H1 (cell line): ENCODE data around the gene SLC1A1. TPM values are rescaled to one million over a fixed set of nuclear protein-coding genes. Genes with fewer than 3 reads are reported as not detected.

Source experiments
- CTCF ChIA-PET: fragments of 300-600 bp; sonication (Branson Sonifier 250); formaldehyde crosslinking; loops from one replicate; lab custom pipeline; 2021; ENCODE audit not compliant: partially characterized antibody; lab: Charles Lee
- POLR2A ChIA-PET: fragments of 300-600 bp; sonication (Branson Sonifier 250); formaldehyde crosslinking; loops from one replicate; lab custom pipeline; 2021; ENCODE audit warnings: inconsistent platforms; ENCODE audit not compliant: partially characterized antibody; lab: Charles Lee
- DNase-seq, 2 experiments: peaks; one replicate each; pipeline versions ENCODE4 v3.0.0 to v3.0.0-alpha.2; 2010 to 2022; ENCODE audit warnings: low spot score in 2 of 2, low read depth in 1 of 2, mixed read lengths in 1 of 2
- FAIRE-seq: peaks from 2 replicates; lab custom pipeline; 2011; peaks lifted over from hg19 to GRCh38; lab: Jason Lieb, UNC
- H2AFZ ChIP-seq: 2 replicates; pipeline ENCODE4 v1.8.1; 2012; ENCODE audit warnings: low read length, inconsistent platforms
- H2AK5ac ChIP-seq: 2 replicates; pipeline ENCODE4 v1.6.1; 2013; ENCODE audit warnings: low read depth, low read length
- H2BK120ac ChIP-seq: replicated peaks from 2 replicates; pipeline ENCODE3; 2013; ENCODE audit warnings: low read depth, low read length, inconsistent platforms
- H2BK12ac ChIP-seq: 2 replicates; pipeline ENCODE4 v1.6.1; 2013; ENCODE audit warnings: low read depth, low read length
- H2BK15ac ChIP-seq: 2 replicates; pipeline ENCODE4 v1.6.1; 2013; ENCODE audit warnings: low read length
- H2BK20ac ChIP-seq: 2 replicates; pipeline ENCODE4 v1.6.1; 2013; ENCODE audit warnings: low read length
- H2BK5ac ChIP-seq: 2 replicates; pipeline ENCODE4 v1.6.1; 2013; ENCODE audit warnings: low read depth, low read length
- H3K14ac ChIP-seq: 2 replicates; pipeline ENCODE4 v1.6.1; 2013; ENCODE audit warnings: inconsistent platforms; ENCODE audit not compliant: insufficient read length
- H3K18ac ChIP-seq: 2 replicates; pipeline ENCODE4 v1.6.1; 2013; ENCODE audit warnings: low read length; ENCODE audit errors: extremely low read depth
- H3K23ac ChIP-seq: 2 replicates; pipeline ENCODE4 v1.6.1; 2013; ENCODE audit warnings: inconsistent platforms; ENCODE audit not compliant: insufficient read length
- H3K23me2 ChIP-seq: 2 replicates; pipeline ENCODE4 v1.6.1; 2013; ENCODE audit warnings: low read depth, low read length
- H3K27ac ChIP-seq: 2 replicates; pipeline ENCODE4 v1.6.1; 2011; ENCODE audit warnings: low read depth, low read length, inconsistent platforms
- H3K27me3 ChIP-seq, 4 experiments: replicated peaks in 1 of 4; 1 replicate in 1 of 4; 2 replicates in 3 of 4; pipeline versions ENCODE4 v1.6.1 to v1.8.1; 2011 to 2013; ENCODE audit warnings: low read length in 3 of 4, mild to moderate bottlenecking in 3 of 4, inconsistent platforms in 2 of 4, mixed read lengths in 2 of 4, moderate library complexity in 1 of 4; ENCODE audit not compliant: control insufficient read depth in 3 of 4, insufficient read depth in 3 of 4; ENCODE audit errors: extremely low read depth in 1 of 4
- H3K36me3 ChIP-seq, 4 experiments: 2 replicates each; pipeline versions ENCODE4 v1.6.1 to v1.8.1; 2011 to 2013; ENCODE audit warnings: mild to moderate bottlenecking in 4 of 4, low read length in 3 of 4, moderate library complexity in 2 of 4, control low read depth in 1 of 4, inconsistent platforms in 1 of 4; ENCODE audit not compliant: insufficient read depth in 4 of 4, control insufficient read depth in 2 of 4
- H3K4ac ChIP-seq: replicated peaks from 2 replicates; pipeline ENCODE3; 2013; ENCODE audit warnings: low read length, low read depth, mixed read lengths, inconsistent platforms; ENCODE audit not compliant: insufficient read length
- H3K4me1 ChIP-seq, 4 experiments: replicated peaks in 1 of 4; 1 replicate in 1 of 4; 2 replicates in 3 of 4; pipeline versions ENCODE4 v1.6.1 to v1.8.1; 2011 to 2013; ENCODE audit warnings: low read length in 3 of 4, inconsistent platforms in 2 of 4, mixed read lengths in 1 of 4; ENCODE audit not compliant: insufficient read depth in 4 of 4, control insufficient read depth in 3 of 4
- H3K4me2 ChIP-seq, 2 experiments: 2 replicates each; pipeline versions ENCODE4 v1.6.1 to v1.8.1; 2011 to 2013; ENCODE audit warnings: low read depth in 2 of 2, low read length in 2 of 2, control low read depth in 1 of 2, inconsistent platforms in 1 of 2, mild to moderate bottlenecking in 1 of 2; ENCODE audit not compliant: insufficient read depth in 1 of 2
- H3K4me3 ChIP-seq, 4 experiments: fragments of 200-600, 300-600 bp in 1 of 4; sonication (generic), shearing (Covaris generic), sonication (Bioruptor Twin) in 1 of 4; 2 replicates each; pipeline versions ENCODE4 v1.5.1 to v1.8.1; 2011 to 2016; ENCODE audit warnings: low read length in 4 of 4, low read depth in 3 of 4, control low read depth in 2 of 4, inconsistent platforms in 2 of 4, mild to moderate bottlenecking in 2 of 4, mixed read lengths in 1 of 4, moderate library complexity in 1 of 4; ENCODE audit not compliant: insufficient read depth in 2 of 4; ENCODE audit errors: extremely low read depth in 1 of 4
- H3K56ac ChIP-seq: replicated peaks from 2 replicates; pipeline ENCODE3; 2013; ENCODE audit warnings: low read depth, mild to moderate bottlenecking, mixed read lengths, low read length, inconsistent platforms; ENCODE audit not compliant: insufficient read length
- H3K79me1 ChIP-seq: 2 replicates; pipeline ENCODE4 v1.6.1; 2013; ENCODE audit warnings: low read depth, low read length, control low read depth
- H3K79me2 ChIP-seq, 2 experiments: 2 replicates each; pipeline versions ENCODE4 v1.6.1 to v1.8.1; 2012 to 2013; ENCODE audit warnings: low read length in 2 of 2, mild to moderate bottlenecking in 2 of 2, inconsistent platforms in 1 of 2; ENCODE audit not compliant: insufficient read depth in 2 of 2, control insufficient read depth in 1 of 2
- H3K9ac ChIP-seq, 4 experiments: replicated peaks in 1 of 4; 1 replicate in 1 of 4; 2 replicates in 3 of 4; pipeline versions ENCODE4 v1.6.1 to v1.8.1; 2011 to 2013; ENCODE audit warnings: low read depth in 3 of 4, low read length in 3 of 4, control low read depth in 2 of 4, mild to moderate bottlenecking in 2 of 4, moderate library complexity in 2 of 4, inconsistent platforms in 1 of 4; ENCODE audit errors: extremely low read depth in 1 of 4
- H3K9me3 ChIP-seq, 2 experiments: 2 replicates each; pipeline versions ENCODE4 v1.6.1 to v1.8.1; 2012 to 2013; ENCODE audit warnings: mild to moderate bottlenecking in 2 of 2, moderate library complexity in 2 of 2, control low read depth in 1 of 2, inconsistent platforms in 1 of 2, low read depth in 1 of 2, low read length in 1 of 2, mixed read lengths in 1 of 2; ENCODE audit not compliant: insufficient read depth in 2 of 2
- H4K20me1 ChIP-seq, 2 experiments: replicated peaks in 1 of 2; 2 replicates each; pipeline versions ENCODE3 to v1.8.1; 2011 to 2013; ENCODE audit warnings: inconsistent platforms in 2 of 2, low read length in 2 of 2, mild to moderate bottlenecking in 1 of 2; ENCODE audit not compliant: insufficient read depth in 2 of 2, control insufficient read depth in 1 of 2
- H4K5ac ChIP-seq: 2 replicates; pipeline ENCODE4 v1.6.1; 2013; ENCODE audit warnings: low read length, low read depth, mixed read lengths, inconsistent platforms; ENCODE audit not compliant: insufficient read length
- H4K8ac ChIP-seq: 2 replicates; pipeline ENCODE4 v1.8.0; 2013; ENCODE audit warnings: mild to moderate bottlenecking, moderate library complexity, low read length, inconsistent platforms; ENCODE audit not compliant: insufficient read depth; ENCODE audit errors: extremely low read depth
- H4K91ac ChIP-seq: replicated peaks from 2 replicates; pipeline ENCODE3; 2013; ENCODE audit warnings: low read length, mixed read lengths, inconsistent platforms; ENCODE audit not compliant: insufficient read length
- ASH2L ChIP-seq: fragments of 200-600, 300-600 bp; sonication (generic); IDR thresholded peaks from one replicate; pipeline ENCODE4 v1.7.1; 2017; ENCODE audit warnings: low read length
- ATF2 ChIP-seq: IDR thresholded peaks from 2 replicates; pipeline ENCODE4 v1.6.1; 2012; ENCODE audit warnings: low read length, inconsistent platforms
- CHD2 ChIP-seq: IDR thresholded peaks from 2 replicates; pipeline ENCODE4 v1.6.1; 2012; ENCODE audit warnings: low read length, improper control_type of control experiment
- CTBP2 ChIP-seq: IDR thresholded peaks from 2 replicates; pipeline ENCODE4 v1.7.0; 2011; ENCODE audit warnings: borderline replicate concordance, mild to moderate bottlenecking, moderate library complexity, mixed read lengths, low read length; ENCODE audit not compliant: insufficient read depth, insufficient read length
- RNF2 ChIP-seq: fragments of 200-900, 300-1000 bp; sonication (generic); IDR thresholded peaks from 2 replicates; pipeline ENCODE4 v1.7.1; 2016; ENCODE audit warnings: borderline replicate concordance, low read depth, mild to moderate bottlenecking, antibody characterized with exemption, low read length; ENCODE audit not compliant: poor library complexity, severe bottlenecking; ENCODE audit errors: missing control alignments
- SIN3A ChIP-seq, 2 experiments: IDR thresholded peaks in 1 of 2; conservative IDR thresholded peaks in 1 of 2; 2 replicates each; pipeline ENCODE4 v1.6.1; 2011 to 2012; ENCODE audit warnings: low read length in 2 of 2, improper control_type of control experiment in 1 of 2, low read depth in 1 of 2, mild to moderate bottlenecking in 1 of 2
- SIRT6 ChIP-seq: IDR thresholded peaks from one replicate; pipeline ENCODE4 v1.7.1; 2012; ENCODE audit warnings: low read length, inconsistent platforms
- SP4 ChIP-seq: IDR thresholded peaks from 2 replicates; pipeline ENCODE4 v1.6.1; 2012; ENCODE audit warnings: low read length, inconsistent platforms
- TBP ChIP-seq: IDR thresholded peaks from 2 replicates; pipeline ENCODE4 v1.6.1; 2011; ENCODE audit warnings: low read depth, low read length, improper control_type of control experiment
- USF2 ChIP-seq: IDR thresholded peaks from 2 replicates; pipeline ENCODE4 v1.6.1; 2011; ENCODE audit warnings: low read length, improper control_type of control experiment
- ZNF274 ChIP-seq: IDR thresholded peaks from 2 replicates; pipeline ENCODE4 v1.7.0; 2012; ENCODE audit warnings: low read length, borderline replicate concordance; ENCODE audit errors: extremely low read depth
- WGBS, 2 experiments: shearing (Covaris generic) in 1 of 2; methylation state at CpG; one replicate each; pipeline versions ENCODE4 v1.1.6 to v1.1.7; 2013 to 2015; ENCODE audit warnings: low lambda C conversion rate in 2 of 2, mixed read lengths in 2 of 2, inconsistent platforms in 1 of 2, low coverage in 1 of 2, missing lambda C conversion rate in 1 of 2; ENCODE audit not compliant: insufficient replicate concordance in 2 of 2, insufficient coverage in 1 of 2, insufficient read length in 1 of 2; ENCODE audit errors: extremely low coverage in 1 of 2, missing lambda C conversion rate in 1 of 2; 5-methylcytosine and 5-hydroxymethylcytosine counted together
- polyA plus RNA-seq, 7 experiments: library from polyadenylated mRNA; depleted of rRNA in 3 of 7; stranded (reverse) in 5 of 7; unstranded in 2 of 7; fragments of >200 nt in 5 of 7; fragments of 200-250 nt in 2 of 7; gene quantifications; 1 replicate in 5 of 7; 2 replicates in 1 of 7; 4 replicates in 1 of 7; pipeline versions ENCODE4 v1.2.1 to v1.2.3, GENCODE V29; 2011 to 2013; ENCODE audit warnings: missing spikeins in 2 of 7, mixed read lengths in 2 of 7
- total RNA-seq: library from RNA; stranded (reverse); fragmentation: NEBNext Ultra II Directional; extraction: Animal tissue kit (Norgen Biotek cat#: 25700); gene quantifications from 2 replicates; pipeline ENCODE4 v1.2.1, GENCODE V29; 2021

SLC1A1 gene
- total and polyA plus RNA-seq, 2 of the 8 experiments (the other 6 are each of a cell fraction or from before 2014, with no cell fraction given): 4.7 to 11.7 TPM

GRCh38 chr9:4615778-4616177 is 125.5 kb downstream of the SLC1A1 start:
- Histone ChIP-seq H3K27me3 (no peaks in the 10 kb centered on the region), H3K79me2 (no peaks in the 10 kb centered on the region), H3K23ac (no peak overlapping the region), H3K23me2 (no peaks in the 10 kb centered on the region), H4K91ac (no peak overlapping the region), H3K9me3 (no peaks in the 10 kb centered on the region), H2AK5ac (no peak overlapping the region; the same call in 1 of the 2 replicates), H3K4ac (no peak overlapping the region), H2BK20ac (no peak overlapping the region), H3K56ac (no peak overlapping the region), H3K9ac (no peak overlapping the region; a peak in 1 of 7 replicates), H2BK120ac (no peak overlapping the region), H3K4me3 (no peak overlapping the region), H4K20me1 (no peaks in the 10 kb centered on the region), H3K18ac (no peak overlapping the region), H3K27ac (no peak overlapping the region), H4K8ac (no peak overlapping the region), H2BK15ac (no peak overlapping the region), H4K5ac (no peak overlapping the region), H2BK12ac (no peak overlapping the region), H3K36me3 (no peaks in the 10 kb centered on the region), H3K4me2 (no peak overlapping the region), H2AFZ (no peak overlapping the region), H2BK5ac (no peak overlapping the region), H3K4me1 (peaks cover under 1 to 7% (median 4%) of the 10 kb centered on the region in 4 experiments; a peak in 5 of 7 replicates), H3K14ac (no peak overlapping the region), H3K79me1 (no peaks in the 10 kb centered on the region)
- FAIRE-seq (no peak), DNase-seq (no peak)
- POLR2A ChIA-PET: no interaction called here
- WGBS, 2 experiments: 87% methylated on average over 5 of the region's 5 CpGs; no CpG with 5 or more reads in 1 of the 2 experiments
- CTCF ChIA-PET: no interaction called here
- TF ChIP-seq SIRT6: no peak
- TF ChIP-seq SIN3A (conservative IDR thresholded peaks at IDR 0.05 in 1 of 2, IDR thresholded peaks at IDR 0.05 in 1 of 2; ENCODE audit: low read depth in 1 of 2, low read length in 2 of 2): no peak
- TF ChIP-seq TBP: no peak
- no peak for TF ChIP-seq ASH2L
- no peak for TF ChIP-seq SP4
- no peak for TF ChIP-seq ATF2
- TF ChIP-seq RNF2: no peak
- no peak for TF ChIP-seq USF2
- TF ChIP-seq CTBP2: no peak
- TF ChIP-seq CHD2: no peak
- no peak for TF ChIP-seq ZNF274
